ENCODE measurements around the gene LTBP4. TPM values are rescaled to one million over a fixed set of nuclear protein-coding genes. Genes with fewer than 3 reads are reported as not detected.

LTBP4 gene
- total RNA-seq, 1 experiment from 2014 or later, result 75.4 TPM

GRCh38 chr19:40581531-40581930, 19.6 kb upstream of the LTBP4 start:
- ATAC-seq (no peak), DNase-seq (ENCODE audit: low read depth, low spot score) (no peak)
- Histone ChIP-seq H3K27me3 (ENCODE audit: control insufficient read depth, insufficient read depth, low read length) (no peaks in the 10 kb centered on the region), H3K27ac (ENCODE audit: low read length) (no peak overlapping the region), H3K4me3 (ENCODE audit: low read depth in 2 of 2, low read length in 2 of 2) (no peak overlapping the region), H3K4me1 (ENCODE audit: control insufficient read depth, insufficient read depth, low read length) (no peaks in the 10 kb centered on the region; the same call in 1 of the 2 replicates), H3K36me3 (ENCODE audit: control insufficient read depth, insufficient read depth, low read length) (no peaks in the 10 kb centered on the region), H3K9me3 (ENCODE audit: control insufficient read depth, insufficient read depth, low read depth, low read length) (no peaks in the 10 kb centered on the region)
- ChIA-PET POLR2A (no interaction called here), CTCF (interaction anchor here (0.5 kb wide), 1 partner anchor 19 kb away, joined by 3 read pairs; no protein-coding TSS in a partner anchor)
- intact Hi-C loops (cut with micrococcal nuclease; ENCODE audit: unreplicated experiment), result no loop called here
- BruUV-seq (replicated peaks), result no TSS peak
- TF ChIP-seq TCF7L2 (IDR thresholded peaks at IDR 0.05; ENCODE audit: low read depth, low read length) (no peak), POLR2AphosphoS5 (IDR thresholded peaks at IDR 0.05; ENCODE audit: low read depth, low read length) (no peak), SIN3A (IDR thresholded peaks at IDR 0.05; ENCODE audit: borderline replicate concordance, insufficient read depth, low read depth, low read length) (no peak), REST (IDR thresholded peaks at IDR 0.05; ENCODE audit: insufficient read depth in 1 of 2, low read depth in 2 of 2, low read length in 1 of 2) (no peak), CTCF (IDR thresholded peaks at IDR 0.05) (no peak)
- in situ Hi-C loops (cut with HindIII; ENCODE audit: low pct_unique_long_range_greater_than_20kb, low sequenced_read_pairs), result no loop called here

- no TSS peak for BruUV-seq (replicated peaks)
- POLR2A ChIA-PET, result no interaction called here
- H3K36me3 ChIP-seq (ENCODE audit: control insufficient read depth, insufficient read depth, low read length), result no peaks in the 10 kb centered on the region
- no peak for TF ChIP-seq SIN3A (IDR thresholded peaks at IDR 0.05; ENCODE audit: borderline replicate concordance, insufficient read depth, low read depth, low read length)
- TF ChIP-seq CTCF (IDR thresholded peaks at IDR 0.05), result no peak
- TF ChIP-seq TCF7L2 (IDR thresholded peaks at IDR 0.05; ENCODE audit: low read depth, low read length), result no peak
- no peak for TF ChIP-seq POLR2AphosphoS5 (IDR thresholded peaks at IDR 0.05; ENCODE audit: low read depth, low read length)
- no peak for TF ChIP-seq REST (IDR thresholded peaks at IDR 0.05; ENCODE audit: insufficient read depth in 1 of 2, low read depth in 2 of 2, low read length in 1 of 2)
- in situ Hi-C loops (cut with HindIII; ENCODE audit: low pct_unique_long_range_greater_than_20kb, low sequenced_read_pairs) (no loop called here), intact Hi-C loops (cut with micrococcal nuclease; ENCODE audit: unreplicated experiment) (no loop called here)
- H3K27ac ChIP-seq (ENCODE audit: low read length), result no peak overlapping the region
- CTCF ChIA-PET, result interaction anchor here (0.7 kb wide), 1 partner anchor 13 kb away, joined by 3 read pairs; no protein-coding TSS in a partner anchor
- H3K4me1 ChIP-seq (ENCODE audit: control insufficient read depth, insufficient read depth, low read length), result no peaks in the 10 kb centered on the region; the same call in 1 of the 2 replicates
- H3K4me3 ChIP-seq (ENCODE audit: low read depth in 2 of 2, low read length in 2 of 2), result no peak overlapping the region
- no peak for ATAC-seq
- H3K9me3 ChIP-seq (ENCODE audit: control insufficient read depth, insufficient read depth, low read depth, low read length), result no peaks in the 10 kb centered on the region
- no peaks in the 10 kb centered on the region for H3K27me3 ChIP-seq (ENCODE audit: control insufficient read depth, insufficient read depth, low read length)
- no peak for DNase-seq (ENCODE audit: low read depth, low spot score)
Observed at GRCh38 chr19:40582467-40582866, 18.7 kb upstream of the LTBP4 start.
